Panc1 (cell line): Measurements from ENCODE around the gene CD226. TPM values are rescaled to one million over a fixed set of nuclear protein-coding genes. Genes with fewer than 3 reads are reported as not detected.
A peak's percentile ranks its signal among the peaks of the same experiment; 100 is the strongest.

Experiments
- ATAC-seq: fragments of 200-7000 bp; cut with Tn5 transposase; 2 replicates; pipeline ENCODE4 v1.9.1; 2020; ENCODE audit warnings: mild to moderate bottlenecking, moderate library complexity
- Bru-seq: library from RNA; stranded (reverse); fragments of 400-500 nt; gene quantifications from one replicate; lab custom pipeline; 2021; lab: Mats Ljungman, UMichigan
- BruChase-seq, 2 experiments: library from RNA; stranded (reverse); fragments of 400-500 nt; gene quantifications; one replicate each; lab custom pipeline; 2021; lab: Mats Ljungman, UMichigan
- BruUV-seq: library from RNA; stranded (reverse); fragments of 400-500 nt; replicated peaks from 2 replicates; lab custom pipeline; 2021; lab: Mats Ljungman, UMichigan
- CTCF ChIA-PET: fragments of 300-600 bp; sonication (Branson Sonifier 250); formaldehyde crosslinking; loops from one replicate; lab custom pipeline; 2022; ENCODE audit warnings: antibody characterized with exemption; lab: Charles Lee
- POLR2A ChIA-PET: fragments of 300-600 bp; sonication (Branson Sonifier 250); formaldehyde crosslinking; loops from one replicate; lab custom pipeline; 2022; ENCODE audit warnings: antibody characterized with exemption; lab: Charles Lee
- DNase-seq: peaks from one replicate; pipeline ENCODE4 v3.0.0-alpha.2; 2010; ENCODE audit warnings: low read depth, low spot score
- H3K27ac ChIP-seq: 2 replicates; pipeline ENCODE4 v1.5.1; 2011; ENCODE audit warnings: mild to moderate bottlenecking, low read length, inconsistent platforms
- H3K27me3 ChIP-seq: fragments of 200-500 bp; sonication (Bioruptor generic); 2 replicates; pipeline ENCODE4 v1.6.0; 2014; ENCODE audit warnings: low read length, inconsistent platforms; ENCODE audit not compliant: control insufficient read depth, insufficient read depth
- H3K36me3 ChIP-seq: fragments of 200-500 bp; sonication (Bioruptor generic); 2 replicates; pipeline ENCODE4 v1.5.1; 2014; ENCODE audit warnings: inconsistent platforms, mild to moderate bottlenecking, low read length, moderate library complexity; ENCODE audit not compliant: control insufficient read depth, insufficient read depth
- H3K4me1 ChIP-seq: 2 replicates; pipeline ENCODE4 v1.5.1; 2011; ENCODE audit warnings: inconsistent platforms, mild to moderate bottlenecking, low read length, moderate library complexity; ENCODE audit not compliant: control insufficient read depth, insufficient read depth
- H3K4me3 ChIP-seq, 2 experiments: 2 replicates each; pipeline ENCODE4 v1.5.1; 2011 to 2012; ENCODE audit warnings: low read depth in 2 of 2, low read length in 2 of 2, mild to moderate bottlenecking in 2 of 2, inconsistent platforms in 1 of 2, moderate library complexity in 1 of 2
- H3K9me3 ChIP-seq: fragments of 200-500 bp; sonication (Bioruptor generic); 2 replicates; pipeline ENCODE4 v1.5.1; 2014; ENCODE audit warnings: low read depth, mild to moderate bottlenecking, inconsistent platforms, low read length, moderate library complexity; ENCODE audit not compliant: control insufficient read depth, insufficient read depth
- POLR2AphosphoS5 ChIP-seq: IDR thresholded peaks from 2 replicates; pipeline ENCODE4 v1.6.1; 2012; ENCODE audit warnings: mild to moderate bottlenecking, low read depth, low read length, moderate library complexity
- REST ChIP-seq, 2 experiments: IDR thresholded peaks; 2 replicates each; pipeline ENCODE4 v1.6.1; 2011 to 2012; ENCODE audit warnings: low read depth in 2 of 2, control low read depth in 1 of 2, low read length in 1 of 2, mild to moderate bottlenecking in 1 of 2, moderate library complexity in 1 of 2; ENCODE audit not compliant: insufficient read depth in 1 of 2
- SIN3A ChIP-seq: IDR thresholded peaks from 2 replicates; pipeline ENCODE4 v1.6.1; 2012; ENCODE audit warnings: low read depth, mild to moderate bottlenecking, low read length, moderate library complexity, borderline replicate concordance; ENCODE audit not compliant: insufficient read depth
- TCF7L2 ChIP-seq: IDR thresholded peaks from 2 replicates; pipeline ENCODE4 v1.6.1; 2011; ENCODE audit warnings: mild to moderate bottlenecking, low read depth, low read length, inconsistent platforms
- in situ Hi-C: cut with HindIII; loops from 2 replicates; pipeline ENCODE4 v1.10.0; 2016; ENCODE audit warnings: low sequenced_read_pairs, low pct_unique_long_range_greater_than_20kb
- intact Hi-C: fragments of 100-400 bp; cut with micrococcal nuclease; formaldehyde crosslinking; loops from one replicate; pipeline ENCODE4 v1.10.0; 2022; ENCODE audit not compliant: unreplicated experiment
- long read RNA-seq: library from polyadenylated mRNA; unstranded; transcript quantifications from one replicate; pipeline ENCODE4 v2.0.0, GENCODE V29; 2021; ENCODE audit not compliant: unreplicated experiment
- polyA plus RNA-seq: library from polyadenylated mRNA; unstranded; fragments of >200 nt; gene quantifications from one replicate; pipeline ENCODE4 v1.2.1, GENCODE V29; 2012; ENCODE audit warnings: missing spikeins; ENCODE audit not compliant: insufficient read length
- total RNA-seq: library from RNA; stranded (reverse); gene quantifications from one replicate; pipeline ENCODE4 v1.2.1, GENCODE V29; 2021; ENCODE audit not compliant: unreplicated experiment
- TF ChIP-seq, protein P1 (sequence below): fragments of 450-650 bp; IDR thresholded peaks from 2 replicates; pipeline ENCODE4 v1.5.1; 2017; ENCODE audit warnings: mild to moderate bottlenecking

Gene CD226
- 0.95 TPM for total RNA-seq
- 0.35 TPM for polyA plus RNA-seq
- percentile 45 among the genes with signal in this experiment for Bru-seq, nascent RNA
- BruChase-seq, experiment 1, labeled RNA remaining after a 2-hour chase = percentile 44 among the genes with signal in this experiment
- BruChase-seq, experiment 2, labeled RNA remaining after a 6-hour chase = percentile 42 among the genes with signal in this experiment
- long read RNA-seq = 0 reads

DNA sequence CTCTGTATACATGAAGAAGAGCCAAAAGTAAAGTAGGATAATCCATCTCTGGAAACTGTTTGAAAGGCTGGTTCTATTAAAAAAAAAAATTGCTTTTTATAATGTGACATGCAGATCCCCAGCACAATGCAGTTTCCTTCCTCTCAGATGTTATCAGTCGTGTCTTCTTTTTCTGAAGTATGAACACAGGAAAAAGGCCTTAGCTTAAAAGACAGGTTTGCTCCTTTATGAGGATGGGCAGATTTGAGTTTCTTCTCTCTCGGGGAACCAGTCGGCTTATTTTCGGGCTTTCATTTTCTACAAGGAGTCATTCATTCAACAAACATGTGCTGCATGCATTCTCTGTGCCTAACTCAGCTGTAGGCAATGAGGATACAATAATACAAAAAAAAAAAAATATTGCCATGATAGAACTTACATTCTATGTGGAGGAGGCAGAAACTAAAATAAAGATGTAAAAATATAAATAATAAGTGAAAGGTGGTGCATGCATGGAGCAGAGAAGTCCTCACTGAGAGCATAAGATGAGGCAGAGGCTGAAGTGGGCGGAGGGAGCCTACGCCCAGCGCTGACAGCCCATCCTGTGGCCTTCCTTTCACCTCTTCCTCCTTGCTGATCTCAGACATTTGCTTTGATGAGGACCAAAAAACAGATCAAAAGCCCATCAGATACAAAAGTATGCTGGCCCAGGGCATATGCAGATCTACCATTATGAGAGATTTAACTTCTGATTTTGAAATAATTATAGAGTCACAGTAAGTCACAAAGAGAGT is at the start of gene CD226:
TSS of gene CD226 (minus strand) at position 513 of the 773 bp plus-strand sequence. CDS start at position 46, 467 bp downstream.
- DNase-seq (no peak), ATAC-seq (no peak)
- in situ Hi-C loops = no loop called here
- Histone ChIP-seq H3K36me3 (no peaks in the 10 kb centered on the region), H3K27ac (no peak within 1 kb of the TSS), H3K4me1 (no peaks in the 10 kb centered on the region), H3K9me3 (no peaks in the 10 kb centered on the region), H3K27me3 (no peaks in the 10 kb centered on the region), H3K4me3 (no peak within 1 kb of the TSS)
- no TSS peak for BruUV-seq
- ChIA-PET POLR2A (no interaction called here), CTCF (no interaction called here)
- TF ChIP-seq SIN3A = no peak
- TF ChIP-seq TCF7L2 = no peak
- no peak for TF ChIP-seq POLR2AphosphoS5
- TF ChIP-seq REST (IDR thresholded peaks at IDR 0.05; ENCODE audit: insufficient read depth in 1 of 2, low read depth in 2 of 2, low read length in 1 of 2) = no peak
- TF ChIP-seq, protein P1, sequence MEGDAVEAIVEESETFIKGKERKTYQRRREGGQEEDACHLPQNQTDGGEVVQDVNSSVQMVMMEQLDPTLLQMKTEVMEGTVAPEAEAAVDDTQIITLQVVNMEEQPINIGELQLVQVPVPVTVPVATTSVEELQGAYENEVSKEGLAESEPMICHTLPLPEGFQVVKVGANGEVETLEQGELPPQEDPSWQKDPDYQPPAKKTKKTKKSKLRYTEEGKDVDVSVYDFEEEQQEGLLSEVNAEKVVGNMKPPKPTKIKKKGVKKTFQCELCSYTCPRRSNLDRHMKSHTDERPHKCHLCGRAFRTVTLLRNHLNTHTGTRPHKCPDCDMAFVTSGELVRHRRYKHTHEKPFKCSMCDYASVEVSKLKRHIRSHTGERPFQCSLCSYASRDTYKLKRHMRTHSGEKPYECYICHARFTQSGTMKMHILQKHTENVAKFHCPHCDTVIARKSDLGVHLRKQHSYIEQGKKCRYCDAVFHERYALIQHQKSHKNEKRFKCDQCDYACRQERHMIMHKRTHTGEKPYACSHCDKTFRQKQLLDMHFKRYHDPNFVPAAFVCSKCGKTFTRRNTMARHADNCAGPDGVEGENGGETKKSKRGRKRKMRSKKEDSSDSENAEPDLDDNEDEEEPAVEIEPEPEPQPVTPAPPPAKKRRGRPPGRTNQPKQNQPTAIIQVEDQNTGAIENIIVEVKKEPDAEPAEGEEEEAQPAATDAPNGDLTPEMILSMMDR = no peak
- intact Hi-C loops = no loop called here

- H3K27ac ChIP-seq = no peak overlapping the region
- intact Hi-C loops (no loop called here), in situ Hi-C loops (no loop called here)
- H3K9me3 ChIP-seq = no peaks in the 10 kb centered on the region
- TF ChIP-seq SIN3A (no peak), TCF7L2 (no peak), POLR2AphosphoS5 (no peak), REST (IDR thresholded peaks at IDR 0.05; ENCODE audit: insufficient read depth in 1 of 2, low read depth in 2 of 2, low read length in 1 of 2) (no peak)
- TF ChIP-seq, protein P1 = no peak
- CTCF ChIA-PET = no interaction called here
- BruUV-seq = no TSS peak
- POLR2A ChIA-PET = no interaction called here
- no peaks in the 10 kb centered on the region for H3K27me3 ChIP-seq
- no peak overlapping the region for H3K4me3 ChIP-seq
- no peaks in the 10 kb centered on the region for H3K4me1 ChIP-seq
- DNase-seq (no peak), ATAC-seq (no peak)
- no peaks in the 10 kb centered on the region; the same call in 1 of the 2 replicates for H3K36me3 ChIP-seq
Measured at GRCh38 chr18:69996951-69997798, 49.5 kb upstream of the CD226 start.
